HG03469 (cell line): ENCODE results near the gene SYNDIG1.

ENCODE experiments used
- ATAC-seq: cut with Tn5 transposase; IDR thresholded peaks from one replicate; pipeline ENCODE4 v1.9.1; 2021; ENCODE audit warnings: mild to moderate bottlenecking, moderate library complexity, moderate number of reproducible peaks; ENCODE audit not compliant: unreplicated experiment

Gene SYNDIG1

GRCh38 chr20:24446811-24447210 is 22.6 kb upstream of the SYNDIG1 start:
- no peak for ATAC-seq

- ATAC-seq = no peak
Observed at GRCh38 chr20:24448170-24448569, 21.3 kb upstream of the SYNDIG1 start.

GRCh38 chr20:24449026-24449720 is 20.3 kb upstream of the SYNDIG1 start:
- ATAC-seq = no peak

- no peak for ATAC-seq
Observed at GRCh38 chr20:24450177-24450576, 19.3 kb upstream of the SYNDIG1 start.

GRCh38 chr20:24450624-24451376 is 18.6 kb upstream of the SYNDIG1 start:
- ATAC-seq = no peak

- ATAC-seq = no peak
Observed at GRCh38 chr20:24451428-24451827, 18.0 kb upstream of the SYNDIG1 start.

GRCh38 chr20:24452016-24452415 is 17.4 kb upstream of the SYNDIG1 start:
- no peak for ATAC-seq

GRCh38 chr20:24452498-24453127 is 16.8 kb upstream of the SYNDIG1 start:
- ATAC-seq = no peak

GRCh38 chr20:24453869-24454268 is 15.6 kb upstream of the SYNDIG1 start:
- ATAC-seq = no peak

- ATAC-seq = no peak
Observed at GRCh38 chr20:24455081-24455480, 14.3 kb upstream of the SYNDIG1 start.

GRCh38 chr20:24456398-24456781 is 13.0 kb upstream of the SYNDIG1 start:
- no peak for ATAC-seq

GRCh38 chr20:24458436-24458835 is 11.0 kb upstream of the SYNDIG1 start:
- ATAC-seq = no peak

GRCh38 chr20:24459733-24460132 is 9.7 kb upstream of the SYNDIG1 start:
- no peak for ATAC-seq

- no peak for ATAC-seq
Observed at GRCh38 chr20:24460712-24461111, 8.7 kb upstream of the SYNDIG1 start.

GRCh38 chr20:24461848-24462247 is 7.6 kb upstream of the SYNDIG1 start:
- no peak for ATAC-seq

GRCh38 chr20:24462460-24463010 is 6.9 kb upstream of the SYNDIG1 start:
- no peak for ATAC-seq

- ATAC-seq = no peak
Observed at GRCh38 chr20:24465159-24465558, 4.3 kb upstream of the SYNDIG1 start.

- ATAC-seq = no peak
Observed at GRCh38 chr20:24465730-24466129, 3.7 kb upstream of the SYNDIG1 start.

GRCh38 chr20:24468401-24469115 is 871 bp upstream of the SYNDIG1 start:
- ATAC-seq = no peak

- no peak for ATAC-seq
Observed at GRCh38 chr20:24469894-24470745, 691 bp downstream of the SYNDIG1 start.
